Lung (tissue), 12 donors: ENCODE measurements around the gene ETV5. TPM values are rescaled to one million over a fixed set of nuclear protein-coding genes. Genes with fewer than 3 reads are reported as not detected.

Experiments
- ATAC-seq: fragments of 200-7000 bp; cut with Tn5 transposase; one replicate; pipeline ENCODE4 v1.9.1; 2020; ENCODE audit warnings: moderate number of reproducible peaks; ENCODE audit not compliant: insufficient read depth, low FRiP score
- DNase-seq, 3 donors: peaks; one replicate each; pipeline ENCODE4 v3.0.0-alpha.2; 2013 to 2017
- H3K27ac ChIP-seq, 2 donors: one replicate each; pipeline ENCODE4 v1.5.1; 2013; ENCODE audit warnings: mild to moderate bottlenecking in 2 of 2, moderate library complexity in 2 of 2, control low read depth in 1 of 2, inconsistent platforms in 1 of 2, low read depth in 1 of 2, low read length in 1 of 2
- H3K27me3 ChIP-seq, 3 donors: one replicate each; pipeline ENCODE4 v1.5.1; 2013; ENCODE audit warnings: low read length in 2 of 3; ENCODE audit not compliant: control insufficient read depth in 3 of 3, insufficient read depth in 3 of 3
- H3K36me3 ChIP-seq, 4 donors: one replicate each; pipeline ENCODE4 v1.5.1; 2013; ENCODE audit warnings: low read length in 4 of 4, mild to moderate bottlenecking in 1 of 4, moderate library complexity in 1 of 4; ENCODE audit not compliant: control insufficient read depth in 4 of 4, insufficient read depth in 4 of 4
- H3K4me1 ChIP-seq, 5 donors: one replicate each; pipeline ENCODE4 v1.5.1; 2013; ENCODE audit warnings: low read length in 5 of 5, mild to moderate bottlenecking in 2 of 5, moderate library complexity in 1 of 5; ENCODE audit not compliant: control insufficient read depth in 5 of 5, insufficient read depth in 5 of 5
- H3K4me3 ChIP-seq: one replicate; pipeline ENCODE4 v1.5.1; 2013; ENCODE audit warnings: mild to moderate bottlenecking, control low read depth, moderate library complexity
- H3K9ac ChIP-seq, 2 donors: one replicate each; pipeline ENCODE4 v1.5.1; 2013; ENCODE audit warnings: low read length in 2 of 2, control low read depth in 1 of 2; ENCODE audit not compliant: insufficient read depth in 1 of 2
- H3K9me3 ChIP-seq, 4 donors: one replicate each; pipeline ENCODE4 v1.5.1; 2013; ENCODE audit warnings: low read length in 3 of 4, mild to moderate bottlenecking in 1 of 4, moderate library complexity in 1 of 4; ENCODE audit not compliant: control insufficient read depth in 4 of 4, insufficient read depth in 3 of 4
- CTCF ChIP-seq: IDR thresholded peaks from 2 replicates; pipeline ENCODE4 v1.5.1; 2012; ENCODE audit warnings: mild to moderate bottlenecking; ENCODE audit errors: control extremely low read depth, extremely low read depth
- WGBS, 2 donors: extraction: QIAGEN DNeasy Blood & Tissue Kit; methylation state at CpG; one replicate each; pipeline ENCODE4 v1.1.7; 2013; 5-methylcytosine and 5-hydroxymethylcytosine counted together
- polyA plus RNA-seq, 2 donors: library from polyadenylated mRNA; stranded (reverse); fragments of 200-250 nt; gene quantifications; one replicate each; pipeline ENCODE4 v1.2.1, GENCODE V29; 2013
- total RNA-seq, 2 donors: library from RNA; depleted of rRNA in 1 of 2; stranded (reverse); fragments of >200 nt in 1 of 2; gene quantifications; one replicate each; pipeline ENCODE4 v1.2.1, GENCODE V29; 2014 to 2021
- donor health status: control.
- donor health status: control.
- donor health status: Bipolar disorder and iron deficiency.
- donor health status: healthy.
- donor health status: DM: yes; HTN: yes; CAD: no.

The ETV5 gene
- total and polyA plus RNA-seq, 4 donors, result 12.5 to 53.9 (median 23.0) TPM

GRCh38 chr3:186004209-186004608, 104.7 kb downstream of the ETV5 start:
- 63 to 75% methylated on average over 3 of the region's 3 CpGs for WGBS, 2 donors
- Histone ChIP-seq H3K9me3 (no peaks in the 10 kb centered on the region), H3K36me3 (no peaks in the 10 kb centered on the region), H3K27me3 (no peaks in the 10 kb centered on the region), H3K4me3 (no peak overlapping the region), H3K4me1 (peaks cover 0 to 13% (median 3%) of the 10 kb centered on the region in 5 donors), H3K9ac (no peak overlapping the region), H3K27ac (no peak overlapping the region)
- no peak for TF ChIP-seq CTCF
- DNase-seq (no peak), ATAC-seq (no peak)

DNA sequence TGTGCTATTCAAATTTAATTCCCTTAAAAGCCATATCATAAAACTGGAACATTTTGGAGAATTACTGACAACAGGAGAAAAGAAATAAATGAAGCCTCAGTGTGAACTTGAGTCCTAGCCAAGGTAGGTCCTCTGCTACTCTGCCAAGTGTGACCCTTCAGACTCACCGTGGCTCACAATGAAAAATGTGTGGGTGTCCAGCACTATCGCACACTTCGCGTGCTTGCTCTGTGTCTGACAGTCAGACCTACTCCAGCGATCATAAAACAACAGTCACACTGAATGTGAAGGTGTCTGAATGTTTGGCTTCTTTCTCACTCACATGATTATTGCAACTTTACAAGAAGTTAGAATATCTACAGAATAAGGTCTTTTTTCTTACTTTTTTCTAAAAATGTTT, 105.3 kb downstream of the ETV5 start:
- Histone ChIP-seq H3K4me3 (no peak overlapping the region), H3K27ac (no peak overlapping the region), H3K9me3 (no peaks in the 10 kb centered on the region), H3K4me1 (peaks cover 0 to 12% (median 3%) of the 10 kb centered on the region in 5 donors), H3K27me3 (no peaks in the 10 kb centered on the region), H3K36me3 (no peaks in the 10 kb centered on the region), H3K9ac (no peak overlapping the region)
- WGBS, 2 donors, result 70 to 78% methylated on average over 5 of the region's 5 CpGs
- no peak for DNase-seq
- ATAC-seq, result no peak
- no peak for TF ChIP-seq CTCF

DNA sequence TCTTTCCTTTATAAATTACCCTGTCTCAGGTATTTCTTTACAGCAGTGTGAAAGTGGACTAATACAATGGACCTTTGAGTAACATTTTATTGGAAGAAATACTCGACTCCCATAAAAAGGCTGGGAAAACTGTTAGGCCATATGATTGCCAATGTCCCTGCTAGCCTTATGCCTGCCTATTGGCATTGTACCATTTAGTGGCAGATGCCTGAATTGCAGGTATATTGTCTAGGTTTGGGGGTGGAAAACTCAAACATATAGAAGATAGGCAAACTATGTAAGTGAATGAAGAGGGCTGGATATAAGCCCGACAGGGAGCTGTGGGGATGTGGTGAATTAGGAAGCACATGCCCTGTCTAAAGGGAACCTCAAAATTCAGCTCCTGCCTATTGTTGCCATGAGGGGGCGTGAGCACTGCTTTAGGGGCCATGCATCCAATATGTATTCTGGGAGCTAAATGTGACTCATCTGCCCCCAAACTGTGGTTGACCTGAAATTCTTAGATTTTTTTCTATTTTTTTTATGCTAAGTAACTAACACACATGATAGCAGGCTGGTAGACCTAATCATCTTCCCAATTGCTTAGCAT, 105.9 kb downstream of the ETV5 start:
- 53 to 57% methylated on average over 3 of the region's 3 CpGs for WGBS, 2 donors
- Histone ChIP-seq H3K9me3 (no peaks in the 10 kb centered on the region), H3K27ac (no peak overlapping the region), H3K9ac (no peak overlapping the region), H3K4me1 (peaks cover 0 to 9% (median 3%) of the 10 kb centered on the region in 5 donors), H3K4me3 (no peak overlapping the region), H3K27me3 (no peaks in the 10 kb centered on the region), H3K36me3 (no peaks in the 10 kb centered on the region)
- ATAC-seq (no peak), DNase-seq (peak in 1 of 3 donors; percentile 37)
- no peak for TF ChIP-seq CTCF

GRCh38 chr3:186001842-186002241, 107.0 kb downstream of the ETV5 start:
- Histone ChIP-seq H3K36me3 (no peaks in the 10 kb centered on the region), H3K27ac (no peak overlapping the region), H3K4me3 (no peak overlapping the region), H3K4me1 (peaks cover 0 to 9% (median 3%) of the 10 kb centered on the region in 5 donors), H3K27me3 (no peaks in the 10 kb centered on the region), H3K9me3 (no peaks in the 10 kb centered on the region), H3K9ac (no peak overlapping the region)
- ATAC-seq (no peak), DNase-seq (no peak)
- 31 to 32% methylated on average over 2 of the region's 2 CpGs for WGBS, 2 donors
- TF ChIP-seq CTCF, result no peak
